GM12874 (cell line): ENCODE data around the gene NEFH.

Experiments
- TF ChIP-seq, protein P1 (sequence below): IDR thresholded peaks from 2 replicates; pipeline ENCODE4 v1.5.1; 2011; ENCODE audit warnings: low read depth, mild to moderate bottlenecking, control low read depth, low read length, moderate library complexity; ENCODE audit not compliant: insufficient read depth

NEFH gene

DNA sequence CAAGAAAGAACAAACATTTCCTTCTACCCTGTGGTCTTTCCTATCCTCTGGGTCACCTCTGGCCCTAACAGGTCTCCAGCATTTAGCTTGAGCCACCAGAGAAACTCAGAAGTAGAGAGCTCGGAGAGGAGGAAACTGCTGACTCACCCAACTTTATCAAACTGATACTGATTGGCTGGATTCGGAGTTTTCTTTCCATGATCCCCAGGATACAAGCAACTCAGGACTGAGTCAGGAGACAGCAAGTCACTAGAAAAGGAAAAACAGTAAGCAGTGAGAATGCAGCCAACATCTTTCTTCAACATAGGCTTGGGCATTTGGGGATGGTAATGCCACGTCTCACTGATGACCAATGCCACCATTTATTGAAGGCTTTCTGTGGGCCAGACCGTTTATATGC, 40.8 kb downstream of the NEFH start:
- TF ChIP-seq, protein P1, sequence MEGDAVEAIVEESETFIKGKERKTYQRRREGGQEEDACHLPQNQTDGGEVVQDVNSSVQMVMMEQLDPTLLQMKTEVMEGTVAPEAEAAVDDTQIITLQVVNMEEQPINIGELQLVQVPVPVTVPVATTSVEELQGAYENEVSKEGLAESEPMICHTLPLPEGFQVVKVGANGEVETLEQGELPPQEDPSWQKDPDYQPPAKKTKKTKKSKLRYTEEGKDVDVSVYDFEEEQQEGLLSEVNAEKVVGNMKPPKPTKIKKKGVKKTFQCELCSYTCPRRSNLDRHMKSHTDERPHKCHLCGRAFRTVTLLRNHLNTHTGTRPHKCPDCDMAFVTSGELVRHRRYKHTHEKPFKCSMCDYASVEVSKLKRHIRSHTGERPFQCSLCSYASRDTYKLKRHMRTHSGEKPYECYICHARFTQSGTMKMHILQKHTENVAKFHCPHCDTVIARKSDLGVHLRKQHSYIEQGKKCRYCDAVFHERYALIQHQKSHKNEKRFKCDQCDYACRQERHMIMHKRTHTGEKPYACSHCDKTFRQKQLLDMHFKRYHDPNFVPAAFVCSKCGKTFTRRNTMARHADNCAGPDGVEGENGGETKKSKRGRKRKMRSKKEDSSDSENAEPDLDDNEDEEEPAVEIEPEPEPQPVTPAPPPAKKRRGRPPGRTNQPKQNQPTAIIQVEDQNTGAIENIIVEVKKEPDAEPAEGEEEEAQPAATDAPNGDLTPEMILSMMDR: no peak

DNA sequence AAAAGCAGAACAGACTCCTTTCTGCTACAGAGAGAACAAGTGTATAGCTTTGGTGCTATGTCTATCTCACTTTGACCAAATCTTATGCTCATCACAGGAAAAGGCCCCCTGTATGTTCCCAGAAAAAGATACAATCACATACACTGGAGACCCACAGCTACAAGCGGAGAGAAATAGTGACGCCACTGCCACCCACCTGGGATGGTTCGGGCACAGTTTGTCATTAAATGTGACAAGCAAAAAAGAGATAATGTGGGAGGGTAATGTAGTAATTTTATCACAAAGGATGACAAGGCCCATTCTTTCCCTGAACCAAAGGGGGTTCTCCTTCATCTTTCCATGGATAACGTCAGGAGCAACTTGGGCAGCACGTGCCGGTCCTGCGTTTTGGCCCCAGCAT, 41.5 kb downstream of the NEFH start:
- TF ChIP-seq, protein P1: no peak

DNA sequence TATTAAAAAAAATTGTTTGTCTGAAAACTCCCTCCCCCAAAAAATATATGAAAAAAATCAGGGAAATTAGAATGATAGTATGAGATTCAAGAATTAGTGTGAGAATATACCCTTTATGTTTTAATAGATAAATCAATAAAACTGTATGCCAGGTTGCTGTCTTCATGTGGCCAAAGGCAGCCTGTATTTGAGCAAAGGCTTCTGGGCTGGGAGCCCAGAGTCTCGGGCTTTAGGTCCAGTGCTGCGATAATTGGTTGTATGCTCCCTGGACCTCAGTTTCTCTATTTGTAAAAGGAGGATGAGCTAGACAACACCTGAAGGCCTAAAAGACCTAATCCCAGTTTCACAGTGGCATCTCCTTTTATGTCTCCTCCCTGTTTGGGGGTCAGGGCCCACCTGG, 43.7 kb downstream of the NEFH start:
- TF ChIP-seq, protein P1: no peak

DNA sequence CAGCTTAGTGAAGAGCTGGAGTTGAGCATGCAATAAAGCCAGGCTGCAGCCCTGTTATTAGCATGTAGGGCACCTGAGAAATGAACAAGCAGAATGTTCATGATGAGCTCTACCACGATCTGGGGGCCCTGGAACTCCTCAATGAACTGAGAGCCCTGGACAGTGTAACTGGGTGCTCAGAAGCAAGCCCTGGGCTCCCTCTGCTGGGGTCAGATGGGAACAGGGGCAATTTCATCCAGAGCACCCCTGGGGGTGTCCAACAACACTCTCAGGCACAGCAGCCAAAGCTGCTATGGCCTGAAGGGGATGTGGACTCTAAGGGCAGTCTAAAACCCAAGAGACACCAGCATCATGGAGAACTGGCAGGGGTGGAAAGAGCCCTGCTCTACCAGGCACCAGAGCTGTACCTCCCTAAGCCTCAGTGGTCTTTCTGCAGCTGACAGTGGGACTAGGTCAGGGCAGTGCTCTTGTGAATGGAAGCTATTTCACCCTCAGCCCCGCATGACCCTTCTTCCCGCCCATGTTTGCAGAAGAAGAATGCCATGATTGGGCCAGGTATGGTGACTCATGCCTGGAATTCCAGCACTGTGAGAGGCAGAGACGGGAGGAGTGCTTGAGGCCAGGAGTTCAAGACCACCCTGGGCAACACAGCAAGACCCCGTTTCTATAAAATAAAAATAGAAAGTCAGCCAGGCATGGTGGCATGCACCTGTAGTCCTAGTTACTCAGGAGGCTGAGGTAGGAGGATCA, 44.6 kb downstream of the NEFH start:
- TF ChIP-seq, protein P1: peak; percentile 56; the same call in 1 of the 2 replicates

DNA sequence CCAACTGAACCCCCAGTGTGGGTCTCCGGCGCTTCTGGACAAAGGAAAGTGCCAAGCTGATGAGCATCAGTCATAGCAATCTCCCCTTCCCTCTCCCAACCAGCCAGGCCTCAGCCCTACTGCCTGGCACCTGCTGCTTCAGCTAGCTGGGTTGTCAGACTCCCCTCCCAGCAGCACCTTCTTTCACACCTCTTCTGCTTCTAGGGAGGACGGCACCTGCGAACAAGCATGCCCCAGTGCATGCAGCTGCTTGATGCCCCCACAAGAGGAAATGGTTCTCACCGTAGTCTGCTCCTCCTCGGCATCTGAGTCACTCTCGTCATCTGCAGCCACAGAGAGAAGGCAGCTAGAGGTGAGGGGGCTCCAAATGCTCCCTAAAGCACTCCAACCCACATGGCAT, 48.1 kb downstream of the NEFH start:
- TF ChIP-seq, protein P1: no peak

DNA sequence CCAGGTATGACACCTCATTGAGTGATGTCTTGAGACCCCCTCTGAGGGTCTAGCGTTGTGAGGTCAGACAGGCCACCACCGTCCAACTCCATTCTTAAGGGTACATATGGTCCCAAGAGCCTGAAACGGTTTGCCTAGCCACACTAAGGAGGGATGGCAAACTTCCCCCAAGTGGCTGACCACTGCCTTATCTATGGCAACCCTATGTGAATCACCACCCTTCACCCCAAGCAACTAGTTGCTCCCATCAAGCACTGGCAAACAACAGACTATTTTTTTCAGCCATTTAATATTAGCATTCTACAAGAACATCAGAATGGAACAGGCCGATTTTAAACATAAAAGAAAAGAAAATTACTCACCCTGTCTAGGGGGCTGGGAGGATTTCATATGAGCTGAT, 50.7 kb downstream of the NEFH start:
- TF ChIP-seq, protein P1: no peak

DNA sequence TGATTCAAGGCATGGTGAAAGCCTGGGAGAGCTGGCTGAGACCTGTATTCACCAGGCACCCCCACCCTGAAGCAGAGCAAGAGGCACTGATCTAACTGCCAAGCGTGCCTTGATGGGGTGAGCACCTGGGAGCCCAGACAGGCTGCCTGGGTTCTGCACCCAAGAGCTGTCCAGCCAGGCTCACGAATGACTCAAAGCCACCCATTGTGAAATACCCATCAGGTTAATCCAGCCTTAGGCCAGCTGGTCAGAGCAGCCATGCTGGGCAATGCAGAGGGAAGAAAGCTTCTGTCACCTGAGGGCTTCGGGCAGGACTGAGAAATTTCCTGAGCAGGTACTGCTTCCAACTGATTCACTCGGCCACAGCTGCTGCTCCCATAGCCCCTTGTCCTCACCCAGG, 51.4 kb downstream of the NEFH start:
- TF ChIP-seq, protein P1: no peak

DNA sequence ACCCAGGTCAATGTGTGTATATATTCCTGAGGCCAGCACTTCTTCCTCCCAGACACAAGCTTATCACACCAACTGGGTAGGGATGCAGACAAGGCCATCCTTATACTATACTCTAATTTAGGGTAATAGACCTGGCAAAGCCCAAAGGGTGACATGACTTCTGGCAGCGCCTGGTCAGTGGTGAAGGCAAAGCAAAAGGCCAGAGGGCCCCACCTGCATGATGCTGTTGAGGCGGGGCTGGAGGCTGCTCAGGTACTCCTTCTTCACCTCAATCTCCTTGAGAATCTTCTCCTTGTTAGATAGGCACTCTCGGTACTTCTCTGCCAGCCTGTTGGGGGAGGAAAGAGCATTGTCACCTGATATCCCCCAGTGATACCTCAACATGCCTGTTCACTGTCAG, 56.4 kb downstream of the NEFH start:
- TF ChIP-seq, protein P1: no peak
